K562 (cell line): ENCODE measurements around the gene AQP9. TPM values are rescaled to one million over a fixed set of nuclear protein-coding genes. Genes with fewer than 3 reads are reported as not detected.

ENCODE experiments used
- ATAC-seq: fragments of 200-7000 bp; cut with Tn5 transposase; 3 replicates; pipeline ENCODE4 v1.9.1; 2020; ENCODE audit warnings: moderate library complexity
- BruUV-seq: library from RNA; stranded (reverse); fragments of 400-500 nt; replicated peaks from 2 replicates; lab custom pipeline; 2021; lab: Mats Ljungman, UMichigan
- CTCF ChIA-PET: fragments of 300-600 bp; formaldehyde crosslinking; extraction: SDS; loops from one replicate; lab custom pipeline; 2021; ENCODE audit warnings: low intra/inter-chr PET ratio; lab: Yijun Ruan, JAX
- POLR2A ChIA-PET: fragments of 300-600, 350-650 bp; sonication (Branson Sonifier 250); formaldehyde crosslinking; extraction: SDS; loops from one replicate; lab custom pipeline; 2021; ENCODE audit warnings: antibody characterized with exemption, inconsistent platforms; lab: Yijun Ruan, JAX
- DNase-seq, 4 experiments: peaks; one replicate each; pipeline versions ENCODE4 v3.0.0 to v3.0.0-alpha.2; 2011 to 2018; ENCODE audit warnings: low spot score in 3 of 4, mixed read lengths in 3 of 4; ENCODE audit errors: extremely low read depth in 1 of 4
- FAIRE-seq: peaks from 2 replicates; lab custom pipeline; 2011; peaks lifted over from hg19 to GRCh38; lab: Jason Lieb, UNC
- H2AFZ ChIP-seq: 2 replicates; pipeline ENCODE4 v1.6.0; 2011; ENCODE audit warnings: low read depth, low read length, control low read depth, inconsistent platforms
- H3K27ac ChIP-seq: fragments of 200-600 bp; 3 replicates; pipeline ENCODE4 v1.8.0; 2011; ENCODE audit warnings: low read depth, mild to moderate bottlenecking, control low read depth, inconsistent platforms, low read length, moderate library complexity, mixed read lengths; ENCODE audit errors: extremely low read depth
- H3K27me3 ChIP-seq, 2 experiments: fragments of 300-600 bp in 1 of 2; 2 replicates in 1 of 2; 3 replicates in 1 of 2; pipeline versions ENCODE4 v1.6.0 to v1.8.0; 2011; ENCODE audit warnings: inconsistent platforms in 2 of 2, low read length in 2 of 2, mild to moderate bottlenecking in 1 of 2, mixed read lengths in 1 of 2, moderate library complexity in 1 of 2; ENCODE audit not compliant: control insufficient read depth in 2 of 2, insufficient read depth in 2 of 2
- H3K36me3 ChIP-seq: fragments of 300-600 bp; 3 replicates; pipeline ENCODE4 v1.8.0; 2011; ENCODE audit warnings: mild to moderate bottlenecking, low read length, inconsistent platforms; ENCODE audit not compliant: control insufficient read depth, insufficient read depth
- H3K4me1 ChIP-seq, 2 experiments: fragments of 200-600 bp in 1 of 2; replicated peaks in 1 of 2; 2 replicates in 1 of 2; 3 replicates in 1 of 2; pipeline versions ENCODE4 v1.5.1 to v1.8.0; 2011; ENCODE audit warnings: inconsistent platforms in 2 of 2, low read length in 2 of 2, mild to moderate bottlenecking in 1 of 2, mixed read lengths in 1 of 2, moderate library complexity in 1 of 2; ENCODE audit not compliant: control insufficient read depth in 2 of 2, insufficient read depth in 2 of 2
- H3K4me2 ChIP-seq: 2 replicates; pipeline ENCODE4 v1.6.1; 2011; ENCODE audit warnings: low read length, control low read depth, inconsistent platforms, mixed read lengths; ENCODE audit not compliant: insufficient read depth
- H3K4me3 ChIP-seq: fragments of 200-600 bp; sonication (generic), shearing (Covaris generic); 2 replicates; pipeline ENCODE4 v1.5.1; 2016; ENCODE audit warnings: control low read depth, inconsistent platforms
- H3K79me2 ChIP-seq: fragments of 200-600 bp; 3 replicates; pipeline ENCODE4 v1.8.0; 2011; ENCODE audit warnings: low read length, inconsistent platforms; ENCODE audit not compliant: control insufficient read depth, insufficient read depth
- H3K9ac ChIP-seq, 2 experiments: 2 replicates each; pipeline versions ENCODE4 v1.6.0 to v1.6.1; 2011; ENCODE audit warnings: low read depth in 2 of 2, low read length in 2 of 2, control low read depth in 1 of 2, inconsistent platforms in 1 of 2, mild to moderate bottlenecking in 1 of 2, mixed read lengths in 1 of 2; ENCODE audit not compliant: insufficient read depth in 1 of 2
- H3K9me1 ChIP-seq: one replicate; pipeline ENCODE4 v1.6.0; 2011; ENCODE audit warnings: inconsistent platforms, mild to moderate bottlenecking, low read length, moderate library complexity; ENCODE audit not compliant: control insufficient read depth, insufficient read depth
- H3K9me3 ChIP-seq: replicated peaks from 2 replicates; pipeline ENCODE4 v1.5.1; 2011; ENCODE audit warnings: low read depth, low read length, inconsistent platforms; ENCODE audit not compliant: control insufficient read depth, insufficient read depth
- H4K20me1 ChIP-seq: replicated peaks from 2 replicates; pipeline ENCODE4 v1.6.1; 2011; ENCODE audit warnings: low read length, inconsistent platforms, mixed read lengths; ENCODE audit not compliant: control insufficient read depth, insufficient read depth
- CBFA2T2 ChIP-seq: fragments of 450-650 bp; conservative IDR thresholded peaks from 2 replicates; pipeline ENCODE4 v1.6.1; 2017; ENCODE audit warnings: mild to moderate bottlenecking
- CBX1 ChIP-seq: sonication (generic); IDR thresholded peaks from 2 replicates; pipeline ENCODE4 v1.6.1; 2016; ENCODE audit warnings: antibody characterized with exemption, low read depth, mild to moderate bottlenecking
- EGR1 ChIP-seq: fragments of 450-650 bp; conservative IDR thresholded peaks from 2 replicates; pipeline ENCODE4 v1.6.1; 2017; ENCODE audit warnings: mild to moderate bottlenecking
- ELF1 ChIP-seq: fragments of 200-800 bp; sonication (Bioruptor generic); IDR thresholded peaks from 2 replicates; pipeline ENCODE4 v1.6.1; 2016; ENCODE audit warnings: missing genetic modification characterization, missing compliant biosample characterization
- ESRRA ChIP-seq: fragments of 450-650 bp; IDR thresholded peaks from 2 replicates; pipeline ENCODE4 v1.6.1; 2014; ENCODE audit warnings: low read depth, mild to moderate bottlenecking, moderate library complexity, borderline replicate concordance
- HDAC1 ChIP-seq, 2 experiments: fragments of 450-650 bp; IDR thresholded peaks; 2 replicates each; pipeline ENCODE4 v1.6.1; 2016 to 2017; ENCODE audit warnings: inconsistent platforms in 1 of 2, mild to moderate bottlenecking in 1 of 2, moderate library complexity in 1 of 2
- HLTF ChIP-seq: fragments of 450-650 bp; IDR thresholded peaks from 2 replicates; pipeline ENCODE4 v1.6.1; 2016
- KLF10 ChIP-seq: fragments of 250-450 bp; sonication (Bioruptor Pico); IDR thresholded peaks from 2 replicates; pipeline ENCODE4 v1.6.1; 2021; ENCODE audit warnings: matching md5 sums
- MAZ ChIP-seq, 2 experiments: fragments of 450-650 bp in 1 of 2; sonication (generic) in 1 of 2; formaldehyde crosslinking; IDR thresholded peaks in 1 of 2; conservative IDR thresholded peaks in 1 of 2; 2 replicates each; pipeline versions ENCODE4 v1.4.0 to v1.5.0; 2020; ENCODE audit warnings: mild to moderate bottlenecking in 1 of 2, missing genetic modification reagents in 1 of 2
- NEUROD1 ChIP-seq: fragments of 150-350 bp; IDR thresholded peaks from 2 replicates; pipeline ENCODE4 v1.6.1; 2014; ENCODE audit warnings: borderline replicate concordance, low read length, low read depth; ENCODE audit not compliant: partially characterized antibody
- PHF21A ChIP-seq: fragments of 450-650 bp; IDR thresholded peaks from 2 replicates; pipeline ENCODE4 v1.6.1; 2017; ENCODE audit warnings: low read depth, borderline replicate concordance
- RB1 ChIP-seq: fragments of 450-650 bp; IDR thresholded peaks from 2 replicates; pipeline ENCODE4 v1.6.1; 2017; ENCODE audit warnings: low read depth, mild to moderate bottlenecking
- RBM15 ChIP-seq: fragments of 200-400 bp; formaldehyde crosslinking; IDR thresholded peaks from 2 replicates; pipeline ENCODE4 v1.6.1; 2018; ENCODE audit warnings: mild to moderate bottlenecking, low read length, moderate library complexity; ENCODE audit not compliant: insufficient read depth
- SPI1 ChIP-seq: IDR thresholded peaks from 2 replicates; pipeline ENCODE4 v1.6.1; 2011; ENCODE audit warnings: low read depth, low read length, control low read depth, borderline replicate concordance
- ZC3H11A ChIP-seq: IDR thresholded peaks from 2 replicates; pipeline ENCODE4 v1.6.1; 2012; ENCODE audit warnings: low read depth, low read length, improper control_type of control experiment
- WGBS: fragments of 100-300 bp; shearing (Covaris generic); methylation state at CpG from one replicate; pipeline ENCODE4 v1.1.6; 2016; ENCODE audit warnings: low coverage, mixed read lengths; ENCODE audit not compliant: insufficient coverage; ENCODE audit errors: missing lambda C conversion rate; 5-methylcytosine and 5-hydroxymethylcytosine counted together
- in situ Hi-C: fragments of 300-500 bp; cut with MboI; formaldehyde crosslinking; loops from 4 replicates; pipeline ENCODE4 v1.15.0; 2018; ENCODE audit warnings: inconsistent platforms, mixed read lengths
- intact Hi-C: fragments of 100-400 bp; cut with micrococcal nuclease; formaldehyde crosslinking; loops from 2 replicates; pipeline ENCODE4 v1.14.2; 2022
- polyA plus RNA-seq, 8 experiments: library from polyadenylated mRNA; depleted of rRNA in 4 of 8; stranded (reverse) in 5 of 8; unstranded in 3 of 8; fragments of >200 nt; fragmentation: Nextera tagmentation in 2 of 8; fragmentation: Illumina TruSeq in 1 of 8; extraction: Ambion mirVana in 2 of 8; extraction: Trizol in 1 of 8; gene quantifications; 2 replicates each; pipeline versions ENCODE4 v1.2.1 to v1.2.3, GENCODE V29; 2011 to 2014; ENCODE audit warnings: inconsistent platforms in 1 of 8, missing spikeins in 1 of 8
- total RNA-seq, 7 experiments: library from RNA; depleted of rRNA in 6 of 7; stranded (reverse); fragments of >200 nt in 6 of 7; fragmentation: Illumina TruSeq in 2 of 7; extraction: Trizol in 2 of 7; gene quantifications; 2 replicates each; pipeline versions ENCODE4 v1.2.1 to v1.2.3, GENCODE V29; 2011 to 2021; ENCODE audit warnings: low replicate concordance in 1 of 7
- TF ChIP-seq, protein P1 (sequence below): sonication (generic); formaldehyde crosslinking; IDR thresholded peaks from 2 replicates; pipeline ENCODE4 v1.8.0; 2022; ENCODE audit warnings: mild to moderate bottlenecking, missing genetic modification reagents
- TF ChIP-seq, protein P2 (sequence below): fragments of 250-450 bp; sonication (Bioruptor Pico); IDR thresholded peaks from 2 replicates; pipeline ENCODE4 v1.5.0; 2021
- TF ChIP-seq, protein P3 (sequence below): sonication (generic); formaldehyde crosslinking; IDR thresholded peaks from 2 replicates; pipeline ENCODE4 v1.9.0; 2022; ENCODE audit warnings: mild to moderate bottlenecking, missing genetic modification reagents

Gene AQP9
- total and polyA plus RNA-seq, 9 of the 15 experiments (the other 6 are each of a cell fraction or from before 2014, with no cell fraction given), result 0.04 to 0.33 (median 0.07) TPM; not detected in 4

DNA sequence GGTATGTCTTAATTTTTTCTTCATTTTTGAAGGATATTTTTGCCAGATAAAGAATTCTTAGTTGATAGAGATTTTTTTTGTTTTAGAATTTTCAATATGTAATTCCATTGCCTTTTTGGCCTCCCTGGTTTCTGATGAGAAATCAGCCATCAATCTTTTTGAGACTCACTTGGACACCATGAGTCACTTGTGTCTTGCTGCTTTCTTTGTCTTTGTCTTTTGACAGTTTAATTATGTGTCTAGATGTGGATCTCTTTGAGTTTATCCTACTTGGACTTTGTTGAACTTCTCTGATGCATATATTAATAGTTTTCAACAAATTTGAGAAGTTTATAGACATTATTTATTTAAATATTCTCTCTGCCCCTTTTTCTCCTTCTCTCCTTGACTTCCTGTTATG is 34.7 kb upstream of the AQP9 start (continued):
- TF ChIP-seq KLF10 (no peak), RBM15 (no peak), RB1 (no peak)

DNA sequence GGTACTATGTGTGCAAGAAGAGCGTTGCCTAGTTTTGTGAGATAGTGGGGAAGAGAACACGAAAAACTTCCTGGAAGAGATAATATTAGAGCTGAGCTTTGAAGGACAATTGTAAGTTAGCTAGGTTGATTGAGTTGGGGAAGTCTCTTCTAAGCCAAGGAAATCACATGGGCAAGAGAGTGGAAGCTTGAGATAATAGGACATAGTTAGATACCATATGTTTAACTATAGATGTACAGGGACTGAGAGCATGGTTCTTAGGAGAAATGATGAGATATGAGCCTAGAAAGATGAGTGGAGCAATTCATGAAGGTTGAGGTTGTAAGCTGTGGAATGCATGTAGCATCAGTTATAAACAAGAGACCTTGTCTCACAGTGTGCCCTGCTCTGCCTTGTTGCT is 30.1 kb upstream of the AQP9 start:
- Histone ChIP-seq H4K20me1 (no peaks in the 10 kb centered on the region), H2AFZ (peak overlapping the region; percentile 67), H3K9me1 (no peaks in the 10 kb centered on the region), H3K4me2 (peak overlapping the region; percentile 13; the same call in 1 of the 2 replicates), H3K9ac (peak overlapping the region in 1 of 2 experiments; percentile 28; a peak in 1 of 4 replicates), H3K27ac (peak overlapping the region; percentile 75), H3K79me2 (no peaks in the 10 kb centered on the region), H3K9me3 (no peaks in the 10 kb centered on the region), H3K27me3 (no peaks in the 10 kb centered on the region), H3K4me3 (no peak overlapping the region), H3K36me3 (no peaks in the 10 kb centered on the region), H3K4me1 (peaks cover 35 to 75% of the 10 kb centered on the region in 2 experiments)
- BruUV-seq, result no TSS peak
- POLR2A ChIA-PET, result interaction anchor here (1.0 to 1.2 kb wide), 2 partner anchors 30 to 35 kb away, joined by 3 to 5 read pairs; no protein-coding TSS in a partner anchor
- WGBS, result 5% methylated on average over 2 of the region's 2 CpGs
- FAIRE-seq (no peak), ATAC-seq (peak; percentile 8), DNase-seq (peak in 2 of 4 experiments; percentile 60 to 73)
- CTCF ChIA-PET, result no interaction called here
- intact Hi-C loops, result no loop called here
- in situ Hi-C loops, result no loop called here
- TF ChIP-seq CBFA2T2 (peak; percentile 70), HDAC1 (IDR thresholded peaks at IDR 0.05) (peak in 1 of 2 experiments; percentile 61; a peak in 2 of 4 replicates), SPI1 (no peak), ZC3H11A (no peak), ESRRA (peak; percentile 41; the same call in 1 of the 2 replicates), NEUROD1 (no peak), MAZ (CRISPR knock-in tag; conservative IDR thresholded peaks at IDR 0.05 in 1 of 2, IDR thresholded peaks at IDR 0.05 in 1 of 2) (peak in 1 of 2 experiments; percentile 30; a peak in 1 of 4 replicates), PHF21A (no peak), ELF1 (tag) (0 out of 2 replicates have a peak, but pooled peaks have one; percentile 18), CBX1 (no peak), EGR1 (no peak), HLTF (0 out of 2 replicates have a peak, but pooled peaks have one; percentile 41)
- TF ChIP-seq, protein P1, sequence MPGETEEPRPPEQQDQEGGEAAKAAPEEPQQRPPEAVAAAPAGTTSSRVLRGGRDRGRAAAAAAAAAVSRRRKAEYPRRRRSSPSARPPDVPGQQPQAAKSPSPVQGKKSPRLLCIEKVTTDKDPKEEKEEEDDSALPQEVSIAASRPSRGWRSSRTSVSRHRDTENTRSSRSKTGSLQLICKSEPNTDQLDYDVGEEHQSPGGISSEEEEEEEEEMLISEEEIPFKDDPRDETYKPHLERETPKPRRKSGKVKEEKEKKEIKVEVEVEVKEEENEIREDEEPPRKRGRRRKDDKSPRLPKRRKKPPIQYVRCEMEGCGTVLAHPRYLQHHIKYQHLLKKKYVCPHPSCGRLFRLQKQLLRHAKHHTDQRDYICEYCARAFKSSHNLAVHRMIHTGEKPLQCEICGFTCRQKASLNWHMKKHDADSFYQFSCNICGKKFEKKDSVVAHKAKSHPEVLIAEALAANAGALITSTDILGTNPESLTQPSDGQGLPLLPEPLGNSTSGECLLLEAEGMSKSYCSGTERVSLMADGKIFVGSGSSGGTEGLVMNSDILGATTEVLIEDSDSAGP (CRISPR knock-in tag), result no peak
- TF ChIP-seq, protein P2, sequence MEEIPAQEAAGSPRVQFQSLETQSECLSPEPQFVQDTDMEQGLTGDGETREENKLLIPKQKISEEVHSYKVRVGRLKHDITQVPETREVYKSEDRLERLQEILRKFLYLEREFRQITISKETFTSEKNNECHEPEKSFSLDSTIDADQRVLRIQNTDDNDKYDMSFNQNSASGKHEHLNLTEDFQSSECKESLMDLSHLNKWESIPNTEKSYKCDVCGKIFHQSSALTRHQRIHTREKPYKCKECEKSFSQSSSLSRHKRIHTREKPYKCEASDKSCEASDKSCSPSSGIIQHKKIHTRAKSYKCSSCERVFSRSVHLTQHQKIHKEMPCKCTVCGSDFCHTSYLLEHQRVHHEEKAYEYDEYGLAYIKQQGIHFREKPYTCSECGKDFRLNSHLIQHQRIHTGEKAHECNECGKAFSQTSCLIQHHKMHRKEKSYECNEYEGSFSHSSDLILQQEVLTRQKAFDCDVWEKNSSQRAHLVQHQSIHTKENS (CRISPR knock-in tag), result no peak
- TF ChIP-seq, protein P3, sequence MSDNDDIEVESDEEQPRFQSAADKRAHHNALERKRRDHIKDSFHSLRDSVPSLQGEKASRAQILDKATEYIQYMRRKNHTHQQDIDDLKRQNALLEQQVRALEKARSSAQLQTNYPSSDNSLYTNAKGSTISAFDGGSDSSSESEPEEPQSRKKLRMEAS (CRISPR knock-in tag), result no peak
